KOPT-K1 (cell line): ENCODE measurements around the gene QRSL1.
"Not testable (repeated sequence)": the region's sequence is repeated elsewhere in the genome, so short reads cannot be mapped to it uniquely, and the experiment has no call there.

Experiments used
- H3K27ac ChIP-seq: fragments of 200-600 bp; sonication (generic); 2 replicates; pipeline ENCODE4 v1.5.1; 2016; ENCODE audit warnings: antibody characterized with exemption, mild to moderate bottlenecking, low read depth, low read length; ENCODE audit not compliant: poor library complexity, severe bottlenecking
- H3K36me3 ChIP-seq: fragments of 200-600 bp; sonication (generic); 2 replicates; pipeline ENCODE4 v1.5.1; 2017; ENCODE audit warnings: antibody characterized with exemption, mild to moderate bottlenecking, low read length, moderate library complexity; ENCODE audit not compliant: insufficient read depth
- H3K9me3 ChIP-seq: fragments of 200-600 bp; sonication (generic); 2 replicates; pipeline ENCODE4 v1.5.1; 2017; ENCODE audit warnings: antibody characterized with exemption, low read length, mild to moderate bottlenecking; ENCODE audit not compliant: insufficient read depth, poor library complexity, severe bottlenecking

The QRSL1 gene

GRCh38 chr6:106684011-106684410, 54.6 kb downstream of the QRSL1 start:
- Histone ChIP-seq H3K27ac (no peak overlapping the region), H3K36me3 (no peaks in the 10 kb centered on the region), H3K9me3 (no peaks in the 10 kb centered on the region)

DNA sequence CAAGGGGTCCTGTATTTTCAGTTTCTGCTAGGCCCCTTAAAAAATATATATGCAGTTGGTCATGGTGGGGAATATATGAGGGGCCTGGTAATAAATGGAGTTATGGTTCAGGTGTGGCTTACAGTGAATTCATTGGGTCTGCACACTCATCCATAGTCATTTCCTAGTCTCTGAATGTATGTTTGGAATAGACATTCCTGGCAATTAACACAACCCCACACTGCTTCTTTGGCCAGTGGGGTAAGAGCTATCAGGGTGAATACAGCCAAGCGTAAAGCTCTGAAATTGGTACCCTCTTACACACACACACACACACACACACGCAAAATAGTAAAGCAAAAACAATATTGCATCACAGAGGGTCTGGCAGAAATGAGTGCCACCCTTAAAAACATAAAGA, 56.5 kb downstream of the QRSL1 start:
- no peaks in the 10 kb centered on the region for H3K9me3 ChIP-seq
- no peak overlapping the region for H3K27ac ChIP-seq
- H3K36me3 ChIP-seq, result no peaks in the 10 kb centered on the region

- Histone ChIP-seq H3K27ac (no peak overlapping the region), H3K9me3 (no peaks in the 10 kb centered on the region), H3K36me3 (no peaks in the 10 kb centered on the region)
Measured at GRCh38 chr6:106688177-106688951, 59.0 kb downstream of the QRSL1 start.

DNA sequence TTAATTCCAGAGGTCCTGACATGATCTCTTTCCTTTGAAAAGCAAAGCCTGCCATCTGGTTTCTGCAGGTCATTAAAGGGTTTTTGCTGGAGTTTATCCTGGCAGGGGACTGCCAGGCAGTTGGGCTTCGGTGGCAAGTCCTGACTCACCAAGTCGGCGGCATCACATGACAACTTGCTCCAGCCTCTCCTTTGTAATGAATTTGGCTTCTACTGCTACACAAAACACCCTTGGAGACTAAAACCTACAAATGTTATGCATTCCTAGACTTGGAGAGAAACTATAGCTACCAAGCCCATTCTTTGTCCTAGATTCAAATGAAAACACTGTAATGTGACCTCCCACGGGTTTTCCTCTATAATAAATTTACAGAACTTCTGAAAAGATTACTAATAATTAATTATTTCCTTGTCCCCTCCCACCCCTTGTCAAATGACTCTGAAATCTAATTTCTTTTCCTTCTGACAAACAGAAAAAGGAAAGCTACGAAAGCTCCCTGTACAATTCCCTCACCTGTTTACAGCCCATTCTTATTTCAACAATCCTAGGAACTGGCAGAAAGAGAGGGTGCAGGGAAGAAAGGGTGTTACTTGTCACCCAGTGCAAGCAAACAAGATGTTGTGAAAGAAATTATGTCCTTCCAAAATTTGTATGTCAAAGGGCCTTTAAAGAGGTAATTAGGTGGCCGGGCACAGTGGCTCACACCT, 62.9 kb downstream of the QRSL1 start:
- H3K27ac ChIP-seq, result no peak overlapping the region
- H3K9me3 ChIP-seq, result no peaks in the 10 kb centered on the region
- no peaks in the 10 kb centered on the region for H3K36me3 ChIP-seq

DNA sequence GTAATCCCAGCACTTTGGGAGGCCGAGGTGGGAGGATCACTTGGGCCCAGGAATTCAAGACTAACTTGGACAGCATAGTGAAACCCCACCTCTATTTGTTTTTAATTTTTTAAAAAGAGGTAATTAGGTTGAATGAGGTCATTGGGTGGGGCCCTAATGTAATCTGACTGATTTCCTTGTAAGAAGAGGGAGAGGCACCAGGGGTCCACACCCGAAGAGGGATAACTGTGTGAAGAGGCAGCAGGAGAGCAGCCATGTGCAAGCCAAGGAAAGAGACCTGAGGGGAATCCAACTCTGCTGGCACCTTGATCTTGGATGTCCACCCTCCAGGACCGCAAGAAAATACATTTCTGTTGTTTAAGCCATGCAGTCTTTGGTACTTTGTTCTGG, 63.4 kb downstream of the QRSL1 start:
- Histone ChIP-seq H3K9me3 (no peaks in the 10 kb centered on the region), H3K36me3 (no peaks in the 10 kb centered on the region), H3K27ac (no peak overlapping the region)

DNA sequence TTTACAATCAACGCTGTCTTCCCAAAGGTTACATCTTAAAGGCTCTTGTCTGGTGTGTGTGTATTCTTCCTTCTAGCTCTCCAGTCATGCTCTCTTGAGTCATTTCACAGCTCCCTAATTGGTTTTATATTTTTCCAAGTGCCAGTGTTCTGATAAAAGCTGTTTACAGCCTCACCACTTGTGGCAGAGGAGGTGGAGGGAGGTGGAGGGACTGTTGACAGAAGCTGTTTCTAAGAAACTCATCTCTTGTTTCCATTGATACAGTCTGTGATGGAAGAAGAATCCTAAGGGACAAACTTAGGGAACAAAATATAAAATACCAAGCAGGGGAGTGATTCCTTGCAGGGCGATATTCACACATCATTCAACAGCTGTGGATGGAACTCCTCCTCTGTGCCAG, 64.0 kb downstream of the QRSL1 start:
- Histone ChIP-seq H3K9me3 (no peaks in the 10 kb centered on the region), H3K36me3 (no peaks in the 10 kb centered on the region), H3K27ac (no peak overlapping the region)

DNA sequence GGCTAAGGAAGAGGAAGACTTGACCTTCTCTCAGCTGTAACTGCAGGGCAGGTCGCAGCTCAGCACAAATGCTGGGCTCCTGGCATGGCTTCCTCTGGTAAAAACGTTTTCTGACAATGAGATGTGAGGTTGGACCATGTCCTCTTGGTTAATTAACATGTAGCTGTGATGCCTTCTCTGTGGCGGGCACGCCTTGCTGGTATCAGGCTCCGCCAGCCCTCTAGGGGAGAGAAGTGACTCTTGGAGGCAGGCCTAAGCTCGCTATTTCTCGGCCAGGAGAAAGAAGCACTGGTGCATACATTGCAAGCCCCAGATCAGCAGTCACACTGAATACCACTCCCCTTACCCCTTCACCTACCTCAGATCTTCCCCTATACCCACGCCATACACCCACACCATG, 65.0 kb downstream of the QRSL1 start:
- Histone ChIP-seq H3K9me3 (no peaks in the 10 kb centered on the region), H3K27ac (no peak overlapping the region), H3K36me3 (no peaks in the 10 kb centered on the region)

DNA sequence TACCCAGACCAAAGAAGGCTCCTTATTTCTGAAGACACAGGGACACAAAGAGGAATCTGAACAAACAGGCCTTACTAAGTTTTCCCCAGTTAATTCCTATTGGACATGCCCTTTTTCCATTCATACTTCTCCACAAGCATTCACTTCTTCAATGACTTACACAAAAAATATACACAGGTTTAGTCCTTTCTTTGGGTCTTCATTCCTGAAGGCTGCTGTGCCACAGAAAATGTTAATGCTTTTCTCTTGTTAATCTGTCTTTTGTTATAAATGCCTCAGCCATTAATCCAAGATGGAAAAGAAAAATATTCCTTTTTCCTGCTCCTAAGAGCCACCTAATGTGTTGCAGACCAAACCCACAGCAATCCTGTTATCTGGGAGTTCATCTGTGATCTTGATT, 71.2 kb downstream of the QRSL1 start:
- Histone ChIP-seq H3K36me3 (no peaks in the 10 kb centered on the region), H3K9me3 (peaks cover 16% of the 10 kb centered on the region), H3K27ac (no peak overlapping the region)

GRCh38 chr6:106701201-106701600, 71.8 kb downstream of the QRSL1 start:
- peaks cover 22% of the 10 kb centered on the region for H3K9me3 ChIP-seq
- H3K27ac ChIP-seq, H3K36me3 ChIP-seq: not testable (repeated sequence)

- H3K9me3 ChIP-seq, result peaks cover 23% of the 10 kb centered on the region
- no peaks in the 10 kb centered on the region for H3K36me3 ChIP-seq
- peak overlapping the region; percentile 54 for H3K27ac ChIP-seq
Measured at GRCh38 chr6:106702046-106702445, 72.7 kb downstream of the QRSL1 start.

DNA sequence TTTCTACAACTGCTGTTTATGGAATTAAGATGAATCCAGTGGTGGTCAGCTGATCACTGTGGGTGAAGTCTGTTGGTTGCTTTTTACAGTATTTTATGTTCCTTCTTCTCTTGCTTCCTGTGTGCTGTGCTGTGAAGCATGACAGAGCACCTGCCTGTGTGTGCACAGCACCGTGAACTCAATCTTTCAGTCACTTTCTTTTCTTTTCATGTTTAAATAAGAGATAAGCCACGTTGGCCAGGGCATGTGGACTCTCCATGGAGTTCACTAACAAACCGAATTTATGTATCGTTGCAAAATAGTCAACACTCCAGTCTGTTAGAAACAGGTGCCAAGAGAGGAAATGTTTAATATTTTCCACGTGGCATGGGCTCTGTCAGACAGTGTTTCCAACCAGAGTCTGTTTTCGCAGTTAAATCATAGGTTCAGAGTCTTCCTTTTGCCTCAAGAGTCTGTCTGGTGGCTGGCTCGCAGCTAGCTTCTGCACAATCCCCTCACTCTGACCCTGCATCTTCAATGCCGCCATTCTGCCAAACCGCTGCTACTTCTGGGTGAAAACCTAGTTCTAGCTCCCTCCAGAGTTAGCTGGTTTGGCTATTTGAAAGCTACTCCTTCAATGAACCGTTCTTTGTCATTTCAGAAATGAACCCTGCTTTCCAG, 73.2 kb downstream of the QRSL1 start:
- peak overlapping the region; percentile 54 for H3K27ac ChIP-seq

GRCh38 chr6:106704327-106704726, 74.9 kb downstream of the QRSL1 start:
- H3K9me3 ChIP-seq, result peaks cover 23% of the 10 kb centered on the region
- no peaks in the 10 kb centered on the region for H3K36me3 ChIP-seq
- no peak overlapping the region for H3K27ac ChIP-seq

More for the DNA sequence above, 73.2 kb downstream of the QRSL1 start:
- Histone ChIP-seq H3K36me3 (no peaks in the 10 kb centered on the region), H3K9me3 (peaks cover 23% of the 10 kb centered on the region)

DNA sequence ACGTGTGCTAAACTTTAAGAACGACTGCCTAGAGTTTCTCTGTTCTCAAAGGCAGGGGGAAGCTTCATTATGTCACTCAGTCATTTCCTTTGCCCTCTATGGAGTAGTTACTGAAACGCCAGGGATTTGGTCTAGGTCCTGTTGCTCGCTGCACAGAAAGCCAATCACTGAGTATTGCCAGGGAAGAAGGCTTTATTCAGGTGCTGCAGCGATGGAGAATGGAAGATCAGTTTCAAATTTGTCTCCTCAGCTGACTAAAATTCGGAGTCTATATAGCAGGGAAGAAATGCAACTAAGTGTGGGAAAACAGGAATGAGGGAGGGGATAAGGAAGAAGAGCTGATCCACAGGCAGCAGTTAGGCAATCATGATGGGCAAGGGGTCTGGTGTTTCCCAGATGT, 75.8 kb downstream of the QRSL1 start:
- Histone ChIP-seq H3K36me3 (no peaks in the 10 kb centered on the region), H3K9me3 (peaks cover 23% of the 10 kb centered on the region), H3K27ac (no peak overlapping the region)

DNA sequence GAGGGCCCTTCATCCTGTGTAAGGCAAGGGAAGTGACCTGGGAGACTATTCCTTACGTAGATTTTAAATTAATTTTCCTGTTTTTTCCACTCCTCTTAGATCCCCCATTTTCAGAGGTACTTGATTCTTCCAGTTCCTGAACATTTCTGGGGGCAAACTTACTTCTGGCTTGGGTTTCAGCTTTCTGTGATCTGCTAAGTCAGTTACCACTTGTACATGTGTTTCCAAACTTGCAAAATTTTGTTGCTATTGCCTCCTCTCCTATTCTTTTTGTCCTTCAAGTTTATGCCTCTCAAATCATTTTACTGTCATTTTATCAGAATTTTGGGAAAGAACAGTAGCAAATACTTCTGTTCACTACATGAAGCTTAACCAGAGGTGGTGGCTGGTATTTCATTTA, 81.2 kb downstream of the QRSL1 start:
- Histone ChIP-seq H3K27ac (no peak overlapping the region), H3K9me3 (peaks cover 8% of the 10 kb centered on the region), H3K36me3 (no peaks in the 10 kb centered on the region)

GRCh38 chr6:106714281-106714680, 84.9 kb downstream of the QRSL1 start:
- no peaks in the 10 kb centered on the region for H3K36me3 ChIP-seq
- H3K27ac ChIP-seq, result no peak overlapping the region
- no peaks in the 10 kb centered on the region for H3K9me3 ChIP-seq
